ENCODE measurements around the gene MAPK8.
"Not testable (repeated sequence)": the region's sequence is repeated elsewhere in the genome, so short reads cannot be mapped to it uniquely, and the experiment has no call there.

MAPK8 gene

DNA sequence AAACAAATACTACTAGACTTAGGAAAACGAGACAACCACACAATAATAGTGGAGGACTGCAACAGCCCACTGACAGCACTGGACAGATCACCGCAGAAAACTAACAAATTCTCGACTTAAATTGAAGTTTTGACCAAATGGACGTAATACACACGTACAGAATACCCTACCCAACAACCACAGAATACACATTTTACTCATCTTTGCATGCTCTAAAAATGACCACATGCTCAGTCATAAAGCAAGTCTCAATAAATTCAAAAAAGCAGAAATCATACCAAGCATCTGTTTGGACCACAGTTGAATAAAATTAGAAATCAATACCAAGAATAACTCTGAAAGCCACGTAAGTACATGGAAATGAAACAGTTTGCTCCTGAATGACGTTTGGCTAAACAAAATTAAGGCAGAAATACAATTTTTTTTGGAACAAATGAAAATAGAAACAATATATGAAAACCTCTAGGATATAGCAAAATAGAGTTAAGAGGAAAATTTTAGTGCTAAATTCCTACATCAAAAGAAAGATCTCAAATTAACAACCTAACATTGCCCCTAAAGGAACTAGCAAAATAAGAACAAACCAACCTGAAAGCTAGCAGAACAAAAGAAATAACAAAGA is 30.6 kb downstream of the MAPK8 start:
- no peak for DNase-seq

- no peak for DNase-seq
Observed at GRCh38 chr10:48340734-48341133, 34.3 kb downstream of the MAPK8 start.

DNA sequence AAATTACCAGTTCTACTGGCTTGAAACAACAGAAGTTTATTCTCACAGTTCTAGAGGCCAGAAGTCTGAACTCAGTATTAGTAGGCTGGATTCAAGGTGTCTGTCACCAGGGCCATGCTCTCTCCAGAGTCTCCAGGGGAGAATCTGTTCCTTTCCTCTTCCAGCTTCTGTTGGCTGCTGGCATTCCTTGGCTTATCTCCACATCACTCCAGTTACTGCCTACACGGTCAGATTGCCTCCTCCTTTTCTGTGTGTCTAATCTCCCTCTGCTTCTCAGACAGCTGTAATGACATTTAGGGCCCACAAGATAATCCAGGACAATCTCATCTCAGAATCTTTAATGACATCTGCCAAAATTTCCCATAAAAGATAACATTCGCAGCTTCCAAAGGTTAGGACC is 36.6 kb downstream of the MAPK8 start:
- no peak for DNase-seq

GRCh38 chr10:48343921-48344598 is 37.6 kb downstream of the MAPK8 start:
- no peak for DNase-seq

DNA sequence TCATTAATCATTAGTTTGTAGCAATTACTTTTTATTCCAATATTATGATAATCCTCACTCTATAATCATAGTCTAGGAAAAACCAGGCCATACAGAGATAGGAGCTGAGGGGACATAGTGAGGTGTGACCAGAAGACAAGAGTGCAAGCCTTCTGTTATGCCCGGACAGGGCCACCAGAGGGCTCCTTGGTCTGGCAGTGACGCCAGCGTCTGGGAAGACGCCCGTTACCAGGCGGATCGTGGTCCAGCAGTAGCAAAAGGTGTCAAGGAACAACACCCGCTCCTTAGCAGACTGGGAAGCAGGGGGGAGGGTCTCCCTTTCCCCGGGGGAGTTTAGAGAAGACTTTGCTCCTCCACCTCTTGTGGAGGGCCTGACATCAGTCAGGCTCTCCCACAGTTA is 39.8 kb downstream of the MAPK8 start:
- DNase-seq, result not testable (repeated sequence)

GRCh38 chr10:48347539-48347938 is 41.1 kb downstream of the MAPK8 start:
- DNase-seq, result not testable (repeated sequence)

- not testable (repeated sequence) for DNase-seq
Observed at GRCh38 chr10:48347943-48348342, 41.5 kb downstream of the MAPK8 start.

DNA sequence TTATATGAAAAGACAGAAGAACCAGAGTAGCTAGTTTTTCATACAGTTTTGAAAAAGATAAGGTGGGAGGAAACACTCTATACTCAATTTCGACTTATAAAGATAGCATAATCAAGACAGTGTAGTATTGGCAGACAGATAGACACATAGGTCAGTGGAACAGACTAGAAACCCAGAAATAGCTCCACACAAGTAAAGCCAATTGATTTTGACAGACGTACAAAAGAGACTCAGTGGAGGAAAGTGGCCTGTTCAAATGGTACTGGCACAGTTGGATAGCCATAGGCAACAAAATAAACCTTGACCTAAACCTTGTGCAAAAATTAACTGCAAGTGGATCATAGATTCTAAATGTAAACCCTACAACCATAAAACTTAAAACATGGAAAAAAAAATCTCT is 46.8 kb downstream of the MAPK8 start:
- DNase-seq, result no peak

DNA sequence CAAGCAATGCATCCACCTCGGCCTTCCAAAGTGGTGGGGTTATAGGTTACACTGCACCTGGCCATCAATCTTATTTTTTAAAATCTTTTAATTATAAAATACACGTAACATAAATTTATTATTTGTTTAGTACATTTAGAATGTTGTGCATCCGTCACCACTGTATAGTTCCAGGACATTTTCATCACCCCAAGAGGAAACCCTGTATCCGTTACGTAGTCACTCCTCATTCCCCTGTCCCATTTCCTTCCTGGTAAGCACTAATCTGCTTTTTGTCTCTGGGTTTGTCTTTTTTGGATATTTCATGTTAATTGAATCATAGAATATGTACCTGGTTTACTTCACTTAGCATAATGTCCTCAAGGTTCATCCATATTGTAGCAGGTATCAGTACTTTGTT is 51.2 kb downstream of the MAPK8 start:
- DNase-seq, result no peak

DNA sequence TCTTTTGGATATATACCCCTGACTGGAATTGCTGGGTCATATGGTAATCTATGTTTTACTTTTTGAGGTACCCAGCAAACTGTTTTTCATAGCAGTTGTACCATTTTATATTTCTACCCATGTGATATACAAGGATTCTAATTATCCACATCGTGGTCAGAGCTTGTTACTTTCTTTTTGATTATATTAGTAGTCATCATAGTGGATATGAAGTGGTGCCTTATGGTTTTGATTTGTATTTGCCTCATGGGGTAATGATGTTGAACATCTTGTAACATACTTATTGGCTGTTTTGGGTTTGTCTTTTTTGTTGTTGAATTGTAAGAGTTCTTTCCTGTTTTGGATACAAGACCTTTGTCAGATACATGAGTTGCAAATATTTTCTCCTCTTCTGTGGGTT is 51.7 kb downstream of the MAPK8 start:
- no peak for DNase-seq

DNA sequence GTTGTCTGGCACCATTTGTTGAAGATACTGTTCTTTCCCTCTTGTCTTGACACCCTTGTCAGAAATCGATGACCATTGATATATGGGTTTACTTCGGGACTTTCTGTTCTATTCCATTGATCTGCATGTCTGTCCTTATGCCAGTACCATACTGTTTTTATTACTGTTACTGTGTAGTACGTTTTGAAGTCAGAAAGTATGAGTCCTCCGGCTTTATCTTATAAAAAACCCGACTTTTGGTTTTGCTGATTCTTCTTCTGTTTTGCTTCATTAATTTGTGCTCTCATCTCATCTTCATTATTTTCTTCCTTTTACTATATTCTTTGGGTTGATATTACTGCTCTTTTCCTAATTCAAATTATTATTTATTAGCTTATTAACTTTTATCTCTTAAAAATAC is 52.4 kb downstream of the MAPK8 start:
- no peak for DNase-seq

DNA sequence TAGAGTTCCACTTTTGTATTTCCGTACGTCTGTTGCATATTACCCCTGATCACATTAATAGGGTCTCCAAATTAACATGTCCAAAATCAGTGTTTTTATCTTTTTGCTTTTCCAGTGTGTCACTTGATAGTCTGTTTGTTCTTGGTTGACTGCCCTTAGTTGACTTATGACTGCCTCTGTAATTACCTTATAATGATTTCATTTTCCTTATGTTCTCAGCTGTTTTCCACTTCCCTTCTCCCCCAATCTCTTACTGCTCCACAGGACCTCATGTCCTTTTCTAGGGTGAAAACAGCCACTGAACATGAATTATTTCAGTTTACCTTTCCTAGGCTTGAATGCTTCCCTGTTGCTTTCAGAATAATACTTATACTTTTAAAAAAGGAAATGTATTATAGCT is 54.7 kb downstream of the MAPK8 start:
- no peak for DNase-seq

DNA sequence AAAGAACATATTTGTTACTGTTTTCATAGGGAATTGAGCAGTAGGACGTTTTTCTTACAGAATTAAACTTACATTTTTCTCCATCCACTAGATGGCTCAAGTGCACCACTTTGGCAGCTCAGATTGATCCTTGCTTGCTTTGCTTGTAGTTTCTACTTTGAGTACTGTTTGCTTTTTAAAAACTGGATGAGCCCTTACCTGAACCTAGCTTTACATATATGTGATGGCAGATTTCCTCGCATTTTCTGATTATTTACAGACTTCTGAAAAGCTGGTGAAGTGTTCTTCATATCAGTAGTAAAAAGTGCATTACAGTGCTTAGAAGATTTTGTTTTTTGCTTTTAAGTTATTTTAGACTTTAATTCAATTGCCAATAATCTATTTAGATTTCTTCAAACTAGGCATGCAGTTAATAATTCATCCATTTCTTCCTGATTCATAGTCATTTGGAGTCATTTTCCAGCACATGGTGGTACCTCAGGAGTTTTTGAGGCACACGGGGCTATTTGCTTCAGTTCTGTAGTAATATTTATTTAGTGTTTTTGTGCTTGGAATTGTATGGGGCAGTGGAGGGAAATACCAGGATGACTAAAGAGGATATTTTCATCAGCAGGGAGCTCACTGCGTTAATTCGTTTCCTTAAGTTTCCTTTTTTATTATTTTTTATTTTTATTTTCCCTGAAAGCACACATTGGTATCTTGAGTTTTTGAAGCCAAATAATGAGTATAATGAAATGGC is 57.3 kb downstream of the MAPK8 start:
- DNase-seq, result peak; percentile 16 to 45

GRCh38 chr10:48364659-48365405 is 58.4 kb downstream of the MAPK8 start:
- no peak for DNase-seq

GRCh38 chr10:48365668-48366067 is 59.2 kb downstream of the MAPK8 start:
- DNase-seq, result no peak

DNA sequence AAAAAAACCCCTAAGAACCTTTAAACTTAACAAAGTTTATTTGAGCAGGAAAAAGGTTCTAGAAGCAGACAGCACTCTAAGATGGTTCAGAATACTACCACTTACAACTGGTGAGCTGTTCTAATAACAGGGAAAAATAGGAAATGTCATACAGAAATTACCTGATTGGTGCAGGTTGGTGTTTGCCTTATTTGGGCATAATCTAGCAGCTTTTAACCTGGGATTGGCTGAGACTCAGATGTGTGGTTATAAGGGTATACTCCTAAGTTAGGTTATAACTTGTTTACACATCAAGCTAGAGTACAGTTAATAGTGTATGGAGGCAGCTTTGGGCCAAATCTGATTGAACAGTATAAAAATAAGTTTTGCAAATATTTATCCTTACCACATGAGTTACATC is 59.8 kb downstream of the MAPK8 start:
- no peak for DNase-seq

DNA sequence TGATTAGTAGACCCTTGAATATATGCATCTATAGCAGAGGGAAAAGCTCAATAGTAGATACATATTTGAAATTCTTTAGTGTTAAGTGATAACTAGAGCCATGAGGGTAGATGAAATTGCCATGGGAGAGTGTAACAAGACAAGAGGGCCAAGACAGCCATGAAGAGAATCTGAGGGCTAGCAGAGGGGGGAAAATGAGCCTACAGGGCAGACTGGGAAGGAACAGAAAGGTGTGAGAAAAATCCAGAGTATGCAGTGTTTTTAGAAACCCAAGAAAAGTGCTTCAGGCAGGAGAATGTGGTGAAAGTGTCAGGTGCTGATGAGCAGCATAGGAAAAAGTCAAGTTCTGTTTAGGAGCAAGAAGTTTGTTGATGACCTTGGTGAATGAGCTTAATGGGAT is 63.0 kb downstream of the MAPK8 start:
- DNase-seq, result no peak

DNA sequence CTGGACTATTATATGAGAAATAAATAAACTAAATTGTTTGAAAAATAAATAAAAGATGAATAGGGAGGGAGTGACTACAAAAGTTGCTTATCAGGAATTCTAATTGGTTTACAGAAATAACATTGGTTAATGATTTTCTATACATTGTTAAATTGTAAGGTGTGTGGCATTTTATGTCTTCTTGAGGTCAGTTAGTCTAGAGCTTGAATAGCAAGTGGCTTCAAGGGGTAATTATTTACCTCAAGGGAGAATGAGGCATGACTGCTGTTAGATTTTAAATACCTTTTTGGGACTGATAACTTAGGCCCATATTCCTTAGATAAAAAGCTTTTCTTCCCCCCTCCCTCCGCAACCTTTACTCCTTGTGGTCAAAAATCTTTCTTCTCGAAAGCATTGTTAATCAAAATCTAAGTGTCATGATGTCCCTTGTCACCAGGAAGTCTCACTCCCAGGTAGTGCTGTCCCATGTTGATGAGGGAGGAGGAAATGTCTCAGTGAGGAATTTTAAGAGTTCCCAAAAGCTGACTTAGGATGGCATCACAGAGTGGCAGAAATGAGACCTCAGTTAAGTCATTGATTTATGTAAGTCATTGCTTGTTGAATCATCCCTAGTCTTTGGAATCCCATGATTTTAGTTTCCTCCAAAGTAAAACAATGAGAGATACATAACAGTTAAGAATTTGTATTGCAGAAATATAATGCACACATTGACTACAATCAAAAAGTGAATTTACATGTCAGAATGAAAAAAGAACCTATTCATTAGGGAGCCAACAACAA is 71.5 kb downstream of the MAPK8 start:
- no peak for DNase-seq

GRCh38 chr10:48378675-48379074 is 72.2 kb downstream of the MAPK8 start:
- DNase-seq, result no peak

DNA sequence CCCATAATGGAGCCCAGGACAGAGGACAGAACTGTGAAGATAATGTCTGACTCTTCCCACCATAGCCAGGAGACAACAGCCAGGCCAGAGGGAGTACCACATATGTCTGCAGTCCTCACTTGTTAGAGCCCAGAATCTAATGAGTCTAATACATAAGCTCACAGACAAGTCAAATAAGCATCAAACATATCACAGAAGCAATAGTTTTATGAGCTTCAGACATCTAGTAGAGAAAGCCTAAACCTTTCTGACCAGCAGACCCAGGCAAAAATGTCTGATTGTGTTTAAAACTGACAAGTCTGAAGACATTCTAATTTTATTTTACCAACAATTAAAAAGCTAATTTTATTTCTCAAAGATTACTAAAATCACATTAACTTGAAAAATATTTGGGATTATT is 75.5 kb downstream of the MAPK8 start:
- DNase-seq, result no peak

GRCh38 chr10:48382982-48383381 is 76.5 kb downstream of the MAPK8 start:
- DNase-seq, result no peak

DNA sequence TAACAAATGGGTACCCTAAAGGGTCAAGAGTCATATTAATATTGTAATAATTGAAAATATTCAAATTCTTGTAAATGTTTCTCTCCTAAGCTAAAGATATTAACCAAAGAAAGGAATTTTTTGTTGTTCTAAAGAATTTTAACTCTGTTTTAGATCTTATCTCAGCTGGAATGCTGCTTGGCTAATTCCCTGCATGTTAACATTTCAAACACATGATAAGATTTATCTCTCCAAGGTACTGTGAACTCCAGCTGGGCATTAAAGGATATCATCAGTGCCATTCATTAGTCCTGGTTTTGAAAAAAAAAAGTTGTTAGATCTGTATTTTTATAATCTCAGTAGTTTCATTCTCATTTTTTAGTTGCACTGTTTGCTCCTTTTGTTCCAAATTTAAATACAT is 76.9 kb downstream of the MAPK8 start:
- no peak for DNase-seq

GRCh38 chr10:48384699-48384982 is 78.2 kb downstream of the MAPK8 start:
- DNase-seq, result no peak
